ENCODE results near the gene PAGE2B. TPM values are rescaled to one million over a fixed set of nuclear protein-coding genes. Genes with fewer than 3 reads are reported as not detected.
"Not testable (repeated sequence)": the region's sequence is repeated elsewhere in the genome, so short reads cannot be mapped to it uniquely, and the experiment has no call there.

The PAGE2B gene
- total and polyA plus RNA-seq, 8 donors = 3.7 TPM; not detected in 7

DNA sequence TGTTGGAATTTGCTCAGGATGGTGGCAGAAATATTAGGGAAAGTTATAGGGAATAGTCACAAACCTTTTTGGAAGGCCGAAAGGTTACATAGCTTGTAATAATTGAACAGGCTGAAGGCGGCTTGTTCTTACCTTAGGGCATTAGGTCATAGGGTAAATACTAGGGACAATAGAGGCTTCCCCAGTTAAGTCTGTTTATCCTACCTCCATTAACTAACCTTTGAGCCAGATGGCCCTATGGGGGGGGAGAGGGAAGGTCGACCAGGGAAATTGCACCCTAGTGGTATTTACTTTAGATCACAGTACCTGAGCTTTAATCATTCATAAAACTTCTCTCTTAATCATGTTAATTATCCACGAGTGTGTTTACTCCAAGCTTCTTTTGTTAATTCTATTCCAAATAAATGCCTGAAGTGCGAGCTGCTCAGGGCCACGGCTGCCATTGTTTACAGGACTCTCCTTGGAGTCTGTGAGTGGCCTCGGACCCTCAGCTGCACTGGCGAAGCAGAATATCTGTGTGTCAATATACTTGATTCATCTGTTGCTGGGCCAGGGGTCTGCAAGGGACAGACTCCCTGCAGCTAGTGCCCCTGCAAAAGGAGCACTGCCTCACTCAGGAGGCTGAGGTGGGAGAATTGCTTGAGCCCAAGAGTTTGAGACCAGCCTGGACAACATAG is 36.9 kb downstream of the PAGE2B start:
- intact Hi-C loops (cut with DNase I; ENCODE audit: low total_unique reads) = no loop called here
- Histone ChIP-seq H3K27ac (no peak overlapping the region), H3K36me3 (no peaks in the 10 kb centered on the region), H3K4me1 (no peaks in the 10 kb centered on the region), H3K4me3 (no peak overlapping the region), H3K27me3 (no peaks in the 10 kb centered on the region), H3K9me3 (no peaks in the 10 kb centered on the region)
- DNase-seq = peak in 1 of 2 donors; percentile 11
- WGBS, 5 donors = 39 to 72% (median 44%) methylated on average over 5 to 8 of the region's 8 CpGs
- TF ChIP-seq, protein P1, sequence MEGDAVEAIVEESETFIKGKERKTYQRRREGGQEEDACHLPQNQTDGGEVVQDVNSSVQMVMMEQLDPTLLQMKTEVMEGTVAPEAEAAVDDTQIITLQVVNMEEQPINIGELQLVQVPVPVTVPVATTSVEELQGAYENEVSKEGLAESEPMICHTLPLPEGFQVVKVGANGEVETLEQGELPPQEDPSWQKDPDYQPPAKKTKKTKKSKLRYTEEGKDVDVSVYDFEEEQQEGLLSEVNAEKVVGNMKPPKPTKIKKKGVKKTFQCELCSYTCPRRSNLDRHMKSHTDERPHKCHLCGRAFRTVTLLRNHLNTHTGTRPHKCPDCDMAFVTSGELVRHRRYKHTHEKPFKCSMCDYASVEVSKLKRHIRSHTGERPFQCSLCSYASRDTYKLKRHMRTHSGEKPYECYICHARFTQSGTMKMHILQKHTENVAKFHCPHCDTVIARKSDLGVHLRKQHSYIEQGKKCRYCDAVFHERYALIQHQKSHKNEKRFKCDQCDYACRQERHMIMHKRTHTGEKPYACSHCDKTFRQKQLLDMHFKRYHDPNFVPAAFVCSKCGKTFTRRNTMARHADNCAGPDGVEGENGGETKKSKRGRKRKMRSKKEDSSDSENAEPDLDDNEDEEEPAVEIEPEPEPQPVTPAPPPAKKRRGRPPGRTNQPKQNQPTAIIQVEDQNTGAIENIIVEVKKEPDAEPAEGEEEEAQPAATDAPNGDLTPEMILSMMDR (IDR thresholded peaks at IDR 0.05) = no peak
- no peak for TF ChIP-seq EP300 (IDR thresholded peaks at IDR 0.05)
- no peak for TF ChIP-seq POLR2A (IDR thresholded peaks at IDR 0.05)
- no peak for TF ChIP-seq POLR2AphosphoS5 (IDR thresholded peaks at IDR 0.05)

DNA sequence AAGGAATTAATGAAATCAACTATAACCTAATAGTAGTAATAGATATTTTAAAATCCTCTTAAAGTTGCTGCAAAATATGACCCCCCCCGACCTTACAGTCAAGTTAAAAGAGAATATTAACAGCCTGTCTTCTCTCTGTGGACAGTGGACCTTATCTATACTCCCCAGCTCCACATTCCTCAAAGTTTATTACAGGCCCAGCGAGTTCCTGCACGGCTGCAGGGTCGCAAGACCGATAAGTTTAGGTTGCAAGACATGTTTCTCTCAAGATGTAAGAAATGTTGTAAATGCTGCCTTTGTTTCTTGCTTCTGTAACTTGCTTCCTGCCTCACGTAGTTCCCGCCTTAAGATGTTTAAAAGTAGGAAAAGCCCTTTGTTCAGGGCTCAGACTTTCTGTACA is 41.8 kb downstream of the PAGE2B start:
- H3K27me3 ChIP-seq; DNase-seq; H3K9me3 ChIP-seq; H3K27ac ChIP-seq; H3K4me1 ChIP-seq; H3K36me3 ChIP-seq; H3K4me3 ChIP-seq; intact Hi-C loops (cut with DNase I; ENCODE audit: low total_unique reads): not testable (repeated sequence)
- 36 to 47% (median 42%) methylated on average over 7 of the region's 7 CpGs for WGBS, 5 donors

DNA sequence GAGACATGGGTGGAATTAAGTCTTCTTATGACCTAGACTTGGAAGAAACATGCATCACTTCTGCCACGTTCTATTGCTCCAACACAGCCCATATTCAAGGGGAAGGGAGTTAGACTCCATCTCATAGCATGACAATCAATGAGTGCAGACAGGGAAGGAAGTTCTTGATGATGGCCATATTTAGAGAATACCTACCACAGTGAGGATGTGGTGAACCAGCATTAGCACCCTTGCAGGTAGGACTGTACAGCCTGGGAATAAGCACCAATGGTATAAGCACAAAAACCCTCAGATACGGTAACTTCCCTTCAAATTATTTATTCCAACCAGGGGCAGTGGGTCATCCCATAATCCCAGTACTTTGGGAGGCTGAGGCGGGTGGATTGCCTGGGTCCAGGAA is 43.7 kb downstream of the PAGE2B start:
- Histone ChIP-seq H3K4me3 (no peak overlapping the region), H3K9me3 (no peaks in the 10 kb centered on the region), H3K4me1 (no peaks in the 10 kb centered on the region), H3K27me3 (peaks cover 0 to 3% (median 0%) of the 10 kb centered on the region in 3 donors), H3K27ac (no peak overlapping the region), H3K36me3 (no peaks in the 10 kb centered on the region)
- 75 to 94% (median 85%) methylated on average over 3 of the region's 3 CpGs for whole genome bisulfite sequencing, 5 donors
- no peak for DNase-seq
- intact Hi-C loops (cut with DNase I; ENCODE audit: low total_unique reads) = no loop called here
- no peak for TF ChIP-seq POLR2AphosphoS5 (IDR thresholded peaks at IDR 0.05)
- no peak for TF ChIP-seq POLR2A (IDR thresholded peaks at IDR 0.05)
- TF ChIP-seq EP300 (IDR thresholded peaks at IDR 0.05) = no peak
- TF ChIP-seq, protein P1 (IDR thresholded peaks at IDR 0.05) = no peak

DNA sequence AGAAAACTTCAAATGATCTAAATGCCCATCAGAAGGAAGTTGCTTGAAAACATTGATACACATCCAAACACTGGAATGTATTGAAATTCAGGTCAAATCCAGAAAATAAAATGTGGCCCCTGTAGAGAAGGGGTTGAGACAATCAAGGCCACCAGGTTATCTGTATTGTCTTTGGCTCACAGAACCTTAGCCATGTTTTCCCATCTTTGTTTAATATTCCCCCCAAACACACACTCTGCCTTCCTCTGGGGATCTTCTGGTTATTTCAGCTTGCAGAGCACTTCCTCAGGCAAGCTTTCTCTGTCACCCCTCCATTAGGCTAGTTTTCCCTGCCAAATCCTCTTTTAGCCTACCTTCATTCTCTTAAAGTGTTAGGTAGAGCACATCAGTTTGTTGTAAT is 44.4 kb downstream of the PAGE2B start:
- H3K9me3 ChIP-seq = no peaks in the 10 kb centered on the region
- no peaks in the 10 kb centered on the region for H3K4me1 ChIP-seq
- intact Hi-C loops (cut with DNase I; ENCODE audit: low total_unique reads) = no loop called here
- H3K36me3 ChIP-seq = no peaks in the 10 kb centered on the region
- DNase-seq = no peak
- H3K27ac ChIP-seq = no peak overlapping the region
- H3K27me3 ChIP-seq = peaks cover 0 to 8% (median 0%) of the 10 kb centered on the region in 3 donors
- TF ChIP-seq POLR2AphosphoS5 (IDR thresholded peaks at IDR 0.05) = no peak
- TF ChIP-seq, protein P1 (IDR thresholded peaks at IDR 0.05) = no peak
- no peak for TF ChIP-seq EP300 (IDR thresholded peaks at IDR 0.05)
- no peak for TF ChIP-seq POLR2A (IDR thresholded peaks at IDR 0.05)
- H3K4me3 ChIP-seq = no peak overlapping the region

DNA sequence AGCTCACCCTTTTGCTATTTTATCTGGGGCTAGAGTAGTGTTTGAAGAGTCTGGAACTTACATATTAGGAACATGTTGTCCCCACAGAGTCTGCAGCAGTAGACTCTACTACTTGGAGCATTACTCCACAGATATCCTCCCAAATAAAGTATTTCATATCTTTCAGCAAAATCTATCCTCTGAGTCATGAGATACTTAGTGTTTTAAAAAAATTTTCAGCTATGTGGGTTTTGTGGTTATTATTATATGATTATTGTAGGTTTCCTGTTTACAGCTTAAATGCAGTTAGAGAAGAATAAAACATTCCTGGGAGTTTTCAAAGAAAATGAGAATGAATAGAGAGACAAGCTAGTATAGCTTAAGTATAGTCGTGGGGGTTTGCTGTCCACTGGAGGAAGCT is 44.9 kb downstream of the PAGE2B start:
- no peaks in the 10 kb centered on the region for H3K4me1 ChIP-seq
- H3K27me3 ChIP-seq = peaks cover 0 to 8% (median 0%) of the 10 kb centered on the region in 3 donors
- no peak for TF ChIP-seq EP300 (IDR thresholded peaks at IDR 0.05)
- TF ChIP-seq POLR2AphosphoS5 (IDR thresholded peaks at IDR 0.05) = no peak
- TF ChIP-seq, protein P1 (IDR thresholded peaks at IDR 0.05) = no peak
- no peak for TF ChIP-seq POLR2A (IDR thresholded peaks at IDR 0.05)
- 43 to 84% (median 52%) methylated on average over 1 of the region's 1 CpG for WGBS, 5 donors
- H3K9me3 ChIP-seq = no peaks in the 10 kb centered on the region
- no peak overlapping the region for H3K27ac ChIP-seq
- no peaks in the 10 kb centered on the region for H3K36me3 ChIP-seq
- intact Hi-C loops (cut with DNase I; ENCODE audit: low total_unique reads) = no loop called here
- H3K4me3 ChIP-seq = no peak overlapping the region
- DNase-seq = no peak
